Right cardiac atrium (tissue), 5 donors: ENCODE results near the gene THEMIS2. TPM values are rescaled to one million over a fixed set of nuclear protein-coding genes. Genes with fewer than 3 reads are reported as not detected.
"Not testable (repeated sequence)": the region's sequence is repeated elsewhere in the genome, so short reads cannot be mapped to it uniquely, and the experiment has no call there.

Experiments
- ATAC-seq, 2 donors: fragments of 200-7000 bp; cut with Tn5 transposase; one replicate each; pipeline versions ENCODE4 v1.8.0 to v1.9.1; 2020; ENCODE audit warnings: moderate library complexity in 2 of 2, mild to moderate bottlenecking in 1 of 2
- DNase-seq, 3 donors: peaks; one replicate each; pipeline ENCODE4 v3.0.0-alpha.2; 2020
- H3K27ac ChIP-seq: one replicate; pipeline ENCODE4 v1.5.1; 2013; ENCODE audit warnings: mild to moderate bottlenecking, low read length, control low read depth, moderate library complexity
- H3K27me3 ChIP-seq: one replicate; pipeline ENCODE4 v1.6.1; 2013; ENCODE audit not compliant: control insufficient read depth, insufficient read depth
- H3K4me1 ChIP-seq: one replicate; pipeline ENCODE4 v1.6.1; 2013; ENCODE audit warnings: low read length; ENCODE audit not compliant: control insufficient read depth, insufficient read depth
- H3K4me3 ChIP-seq: one replicate; pipeline ENCODE4 v1.5.1; 2013; ENCODE audit warnings: low read length, control low read depth
- H3K9me3 ChIP-seq: one replicate; pipeline ENCODE4 v1.6.1; 2013; ENCODE audit warnings: low read length; ENCODE audit not compliant: control insufficient read depth
- WGBS: extraction: QIAGEN DNeasy Blood & Tissue Kit; methylation state at CpG from one replicate; pipeline ENCODE4 v1.1.7; 2013; 5-methylcytosine and 5-hydroxymethylcytosine counted together
- intact Hi-C, 4 donors: fragments of 100-400 bp; cut with DNase I; formaldehyde crosslinking; loops; one replicate each; pipeline versions ENCODE4 v1.11.0 to v1.14.0; 2022 to 2023
- polyA plus RNA-seq: library from polyadenylated mRNA; stranded (reverse); fragments of 200-250 nt; gene quantifications from one replicate; pipeline ENCODE4 v1.2.3, GENCODE V29; 2013
- total RNA-seq, 4 donors: library from RNA; stranded (reverse); fragmentation: NEBNext Ultra II Directional; extraction: Animal tissue kit (Norgen Biotek cat#: 25700); gene quantifications; one replicate each; pipeline ENCODE4 v1.2.1, GENCODE V29; 2021
- donor health status: healthy with polysubstance abuse.
- donor health status: DM: no; HTN: yes; CAD: no.
- donor health status: DM: no; HTN: no; CAD: no.
- donor health status: DM: no; HTN: yes; CAD: no; lungs with severe emphysema.
- donor health status: DM: yes; HTN: yes; CAD: no.

THEMIS2 gene
- total and polyA plus RNA-seq, 5 donors, result 5.1 to 10.1 (median 9.2) TPM

- no peak for DNase-seq
- intact Hi-C loops, result loop anchor here in 2 of 4 donors (5.0 to 10.0 kb wide), 2 partner anchors 114 to 121 kb away; no protein-coding TSS in a partner anchor
- H3K4me1 ChIP-seq, result peaks cover 3% of the 10 kb centered on the region
Observed at GRCh38 chr1:27863538-27863915, 8.8 kb upstream of the THEMIS2 start.

GRCh38 chr1:27864264-27864895, 8.0 kb upstream of the THEMIS2 start:
- intact Hi-C loops, result loop anchor here in 2 of 4 donors (5.0 to 10.0 kb wide), 2 partner anchors 113 to 120 kb away; no protein-coding TSS in a partner anchor
- WGBS, result 82% methylated on average over 8 of the region's 8 CpGs
- Histone ChIP-seq H3K27ac (no peak overlapping the region), H3K9me3 (no peaks in the 10 kb centered on the region), H3K4me1 (peaks cover 5% of the 10 kb centered on the region), H3K27me3 (no peaks in the 10 kb centered on the region), H3K4me3 (no peak overlapping the region)
- peak; percentile 34 to 44 for ATAC-seq
- DNase-seq, result no peak

More at GRCh38 chr1:27863538-27863915, 8.8 kb upstream of the THEMIS2 start:
- Histone ChIP-seq H3K27me3 (no peaks in the 10 kb centered on the region), H3K9me3 (no peaks in the 10 kb centered on the region), H3K4me3 (no peak overlapping the region), H3K27ac (peak overlapping the region; percentile 64)
- 67% methylated on average over 1 of the region's 1 CpG for WGBS
- ATAC-seq, result peak; percentile 45 to 57

GRCh38 chr1:27865821-27866220, 6.5 kb upstream of the THEMIS2 start:
- intact Hi-C loops, result loop anchor here in 1 of 4 donors (10.0 kb wide), 1 partner anchor 119 kb away; no protein-coding TSS in a partner anchor
- H3K4me1 ChIP-seq, result peaks cover 7% of the 10 kb centered on the region

GRCh38 chr1:27868556-27868931, 3.8 kb upstream of the THEMIS2 start:
- 89% methylated on average over 11 of the region's 11 CpGs for WGBS
- no peak for ATAC-seq
- no peaks in the 10 kb centered on the region for H3K9me3 ChIP-seq
- no peak for DNase-seq
- H3K4me3 ChIP-seq, result no peak overlapping the region
- intact Hi-C loops, result loop anchor here in 1 of 4 donors (10.0 kb wide), 1 partner anchor 116 kb away; no protein-coding TSS in a partner anchor
- H3K27me3 ChIP-seq, result no peaks in the 10 kb centered on the region
- no peak overlapping the region for H3K27ac ChIP-seq
- peaks cover 4% of the 10 kb centered on the region for H3K4me1 ChIP-seq

More at GRCh38 chr1:27865821-27866220, 6.5 kb upstream of the THEMIS2 start:
- 93% methylated on average over 10 of the region's 10 CpGs for WGBS
- DNase-seq (no peak), ATAC-seq (no peak)
- Histone ChIP-seq H3K9me3 (no peaks in the 10 kb centered on the region), H3K4me3 (no peak overlapping the region), H3K27ac (no peak overlapping the region), H3K27me3 (no peaks in the 10 kb centered on the region)

GRCh38 chr1:27868932-27869718, 3.2 kb upstream of the THEMIS2 start:
- Histone ChIP-seq H3K27me3 (no peaks in the 10 kb centered on the region), H3K27ac (no peak overlapping the region), H3K4me1 (peaks cover 4% of the 10 kb centered on the region), H3K4me3 (no peak overlapping the region), H3K9me3 (no peaks in the 10 kb centered on the region)
- ATAC-seq (peak in 1 of 2 donors; percentile 10), DNase-seq (peak in 2 of 3 donors; percentile 14 to 67)
- intact Hi-C loops, result loop anchor here in 1 of 4 donors (10.0 kb wide), 1 partner anchor 116 kb away; no protein-coding TSS in a partner anchor
- 46% methylated on average over 16 of the region's 16 CpGs for WGBS

GRCh38 chr1:27869719-27870085, 2.6 kb upstream of the THEMIS2 start:
- H3K27ac ChIP-seq, result no peak overlapping the region
- no peak overlapping the region for H3K4me3 ChIP-seq
- no peaks in the 10 kb centered on the region for H3K9me3 ChIP-seq
- intact Hi-C loops, result loop anchor here in 1 of 4 donors (10.0 kb wide), 1 partner anchor 115 kb away; no protein-coding TSS in a partner anchor
- ATAC-seq (no peak), DNase-seq (no peak)
- H3K4me1 ChIP-seq, result peaks cover 4% of the 10 kb centered on the region
- no peaks in the 10 kb centered on the region for H3K27me3 ChIP-seq
- 77% methylated on average over 1 of the region's 1 CpG for WGBS

GRCh38 chr1:27871076-27871475, 1.3 kb upstream of the THEMIS2 start:
- H3K9me3 ChIP-seq, result not testable (repeated sequence)
- 97% methylated on average over 7 of the region's 7 CpGs for WGBS

GRCh38 chr1:27872802-27873551, 633 bp downstream of the THEMIS2 start:
- H3K27ac ChIP-seq, result no peak overlapping the region
- intact Hi-C loops, result no loop called here
- peak overlapping the region; percentile 53 for H3K4me3 ChIP-seq
- H3K27me3 ChIP-seq, result no peaks in the 10 kb centered on the region
- DNase-seq (peak in 2 of 3 donors; percentile 45 to 60), ATAC-seq (peak; percentile 32 to 44)
- WGBS, result 14% methylated on average over 38 of the region's 38 CpGs
- H3K4me1 ChIP-seq, result peaks cover 4% of the 10 kb centered on the region
- H3K9me3 ChIP-seq, result no peaks in the 10 kb centered on the region

More at GRCh38 chr1:27871076-27871475, 1.3 kb upstream of the THEMIS2 start:
- H3K27ac ChIP-seq, H3K4me1 ChIP-seq, ATAC-seq, H3K27me3 ChIP-seq, intact Hi-C loops, H3K4me3 ChIP-seq: not testable (repeated sequence)
- peak in 1 of 3 donors; percentile 13 for DNase-seq

- intact Hi-C loops, result no loop called here
- DNase-seq, result peak in 2 of 3 donors; percentile 38 to 60
- no peaks in the 10 kb centered on the region for H3K27me3 ChIP-seq
- no peak overlapping the region for H3K4me3 ChIP-seq
- H3K9me3 ChIP-seq, result no peaks in the 10 kb centered on the region
- WGBS, result 71% methylated on average over 16 of the region's 16 CpGs
- H3K27ac ChIP-seq, result no peak overlapping the region
- peaks cover 4% of the 10 kb centered on the region for H3K4me1 ChIP-seq
- peak in 1 of 2 donors; percentile 30 for ATAC-seq
Observed at GRCh38 chr1:27873671-27874384, 1.5 kb downstream of the THEMIS2 start.
